H9 (cell line): Measurements from ENCODE around the gene ELF1. TPM values are rescaled to one million over a fixed set of nuclear protein-coding genes. Genes with fewer than 3 reads are reported as not detected.

ENCODE experiments used
- DNase-seq: peaks from one replicate; pipeline ENCODE4 v3.0.0-alpha.2; 2017
- H2AFZ ChIP-seq: one replicate; pipeline ENCODE4 v1.6.1; 2013; ENCODE audit warnings: mild to moderate bottlenecking, low read length, control low read depth, moderate library complexity
- H2AK5ac ChIP-seq: 2 replicates; pipeline ENCODE4 v1.6.1; 2013; ENCODE audit warnings: low read length, control low read depth, mixed read lengths; ENCODE audit not compliant: insufficient read length
- H2BK120ac ChIP-seq: one replicate; pipeline ENCODE4 v1.6.1; 2013; ENCODE audit warnings: low read depth, mild to moderate bottlenecking, low read length, control low read depth, inconsistent platforms; ENCODE audit not compliant: poor library complexity, severe bottlenecking
- H2BK12ac ChIP-seq: 2 replicates; pipeline ENCODE4 v1.6.1; 2013; ENCODE audit warnings: low read length, control low read depth, mixed read lengths, low read depth; ENCODE audit not compliant: insufficient read length
- H2BK15ac ChIP-seq: 2 replicates; pipeline ENCODE4 v1.6.1; 2013; ENCODE audit warnings: low read depth, low read length, control low read depth
- H2BK20ac ChIP-seq: one replicate; pipeline ENCODE4 v1.6.1; 2013; ENCODE audit warnings: low read depth, mild to moderate bottlenecking, low read length, control low read depth, inconsistent platforms; ENCODE audit not compliant: poor library complexity, severe bottlenecking
- H2BK5ac ChIP-seq: 2 replicates; pipeline ENCODE4 v1.6.1; 2013; ENCODE audit warnings: low read length, control low read depth, mixed read lengths; ENCODE audit not compliant: insufficient read length
- H3K14ac ChIP-seq: 2 replicates; pipeline ENCODE4 v1.6.1; 2013; ENCODE audit warnings: low read length, control low read depth; ENCODE audit not compliant: insufficient read depth
- H3K18ac ChIP-seq: 2 replicates; pipeline ENCODE4 v1.6.1; 2013; ENCODE audit warnings: low read depth, mild to moderate bottlenecking, mixed read lengths, low read length, control low read depth; ENCODE audit not compliant: insufficient read length
- H3K23ac ChIP-seq: 2 replicates; pipeline ENCODE4 v1.6.1; 2013; ENCODE audit warnings: low read length, control low read depth, mixed read lengths, low read depth; ENCODE audit not compliant: insufficient read length
- H3K23me2 ChIP-seq: 2 replicates; pipeline ENCODE4 v1.6.1; 2013; ENCODE audit warnings: low read depth, mild to moderate bottlenecking, mixed read lengths, low read length, control low read depth; ENCODE audit not compliant: insufficient read length, poor library complexity, severe bottlenecking
- H3K27ac ChIP-seq: 2 replicates; pipeline ENCODE4 v1.5.1; 2013; ENCODE audit warnings: low read length, control low read depth, mixed read lengths, low read depth; ENCODE audit not compliant: insufficient read length
- H3K27me3 ChIP-seq: 2 replicates; pipeline ENCODE4 v1.6.1; 2013; ENCODE audit warnings: low read length, control low read depth, inconsistent platforms; ENCODE audit not compliant: insufficient read depth
- H3K4ac ChIP-seq: 2 replicates; pipeline ENCODE4 v1.6.1; 2013; ENCODE audit warnings: low read depth, mild to moderate bottlenecking, control low read depth, inconsistent platforms, low read length, moderate library complexity
- H3K4me1 ChIP-seq: 2 replicates; pipeline ENCODE4 v1.6.1; 2013; ENCODE audit warnings: low read length, control low read depth, inconsistent platforms; ENCODE audit not compliant: insufficient read depth
- H3K4me2 ChIP-seq: 2 replicates; pipeline ENCODE4 v1.6.1; 2013; ENCODE audit warnings: low read length, control low read depth, mixed read lengths; ENCODE audit not compliant: insufficient read length, insufficient read depth
- H3K56ac ChIP-seq: 2 replicates; pipeline ENCODE4 v1.6.1; 2013; ENCODE audit warnings: low read depth, mild to moderate bottlenecking, mixed read lengths, low read length, control low read depth; ENCODE audit not compliant: insufficient read length
- H3K79me1 ChIP-seq: 2 replicates; pipeline ENCODE4 v1.6.1; 2013; ENCODE audit warnings: low read depth, mild to moderate bottlenecking, moderate library complexity, low read length, control low read depth, inconsistent platforms; ENCODE audit not compliant: insufficient read depth, poor library complexity, severe bottlenecking
- H3K79me2 ChIP-seq: 2 replicates; pipeline ENCODE4 v1.6.1; 2013; ENCODE audit warnings: low read length, control low read depth, inconsistent platforms; ENCODE audit not compliant: insufficient read depth
- H3K9ac ChIP-seq: 2 replicates; pipeline ENCODE4 v1.6.1; 2013; ENCODE audit warnings: low read length, control low read depth, mixed read lengths; ENCODE audit not compliant: insufficient read length; ENCODE audit errors: extremely low read depth
- H3K9me3 ChIP-seq: one replicate; pipeline ENCODE4 v1.6.1; 2013; ENCODE audit warnings: low read depth, low read length, inconsistent platforms; ENCODE audit not compliant: control insufficient read depth
- H3T11ph ChIP-seq: one replicate; pipeline ENCODE4 v1.6.1; 2013; ENCODE audit warnings: mild to moderate bottlenecking, low read length, control low read depth, inconsistent platforms
- H4K20me1 ChIP-seq: one replicate; pipeline ENCODE4 v1.6.1; 2013; ENCODE audit not compliant: control insufficient read depth, insufficient read length, insufficient read depth
- H4K5ac ChIP-seq: 2 replicates; pipeline ENCODE4 v1.6.1; 2013; ENCODE audit warnings: low read depth, mild to moderate bottlenecking, mixed read lengths, low read length, control low read depth; ENCODE audit not compliant: insufficient read length
- H4K8ac ChIP-seq: replicated peaks from 2 replicates; pipeline ENCODE4 v1.6.1; 2013; ENCODE audit warnings: low read length, control low read depth, mixed read lengths, low read depth; ENCODE audit not compliant: insufficient read length
- H4K91ac ChIP-seq: 2 replicates; pipeline ENCODE4 v1.6.1; 2013; ENCODE audit warnings: low read depth, mild to moderate bottlenecking, moderate library complexity, mixed read lengths, low read length, control low read depth; ENCODE audit not compliant: insufficient read length
- H3K27ac Mint-ChIP-seq, 3 experiments: 2 replicates in 2 of 3; 3 replicates in 1 of 3; pipeline ENCODE4 v1.8.0; 2020 to 2021; ENCODE audit warnings: mixed read lengths in 3 of 3, mild to moderate bottlenecking in 1 of 3, moderate library complexity in 1 of 3
- H3K27me3 Mint-ChIP-seq: 2 replicates; pipeline ENCODE4 v1.8.0; 2021; ENCODE audit warnings: low read depth, mild to moderate bottlenecking, moderate library complexity, mixed read lengths
- H3K36me3 Mint-ChIP-seq, 3 experiments: 2 replicates in 2 of 3; 3 replicates in 1 of 3; pipeline ENCODE4 v1.8.0; 2020 to 2021; ENCODE audit warnings: low read depth in 3 of 3, mixed read lengths in 3 of 3; ENCODE audit not compliant: insufficient read depth in 1 of 3
- H3K4me1 Mint-ChIP-seq, 2 experiments: 2 replicates each; pipeline ENCODE4 v1.8.0; 2020; ENCODE audit warnings: mixed read lengths in 2 of 2
- H3K4me3 Mint-ChIP-seq, 2 experiments: 2 replicates in 1 of 2; 3 replicates in 1 of 2; pipeline ENCODE4 v1.8.0; 2020 to 2021; ENCODE audit warnings: mild to moderate bottlenecking in 2 of 2, mixed read lengths in 2 of 2, moderate library complexity in 1 of 2
- H3K9me3 Mint-ChIP-seq, 2 experiments: 2 replicates in 1 of 2; 3 replicates in 1 of 2; pipeline ENCODE4 v1.8.0; 2020; ENCODE audit warnings: mild to moderate bottlenecking in 2 of 2, mixed read lengths in 2 of 2, moderate library complexity in 1 of 2
- WGBS: extraction: QIAGEN DNeasy Blood & Tissue Kit; methylation state at CpG from one replicate; pipeline ENCODE4 v1.1.7; 2013; ENCODE audit warnings: missing lambda C conversion rate, low lambda C conversion rate, mixed read lengths; ENCODE audit not compliant: insufficient read length; ENCODE audit errors: extremely low coverage; 5-methylcytosine and 5-hydroxymethylcytosine counted together
- total RNA-seq: library from RNA; stranded (reverse); gene quantifications from 2 replicates; pipeline ENCODE4 v1.2.1, GENCODE V29; 2021
- TF ChIP-seq, protein P1 (sequence below): fragments of 200-600 bp; sonication (generic); conservative IDR thresholded peaks from 3 replicates; pipeline ENCODE4 v1.8.0; 2021; ENCODE audit warnings: antibody characterized with exemption, mild to moderate bottlenecking

The ELF1 gene
- total RNA-seq, 1 experiment from 2014 or later: 15.5 TPM

DNA sequence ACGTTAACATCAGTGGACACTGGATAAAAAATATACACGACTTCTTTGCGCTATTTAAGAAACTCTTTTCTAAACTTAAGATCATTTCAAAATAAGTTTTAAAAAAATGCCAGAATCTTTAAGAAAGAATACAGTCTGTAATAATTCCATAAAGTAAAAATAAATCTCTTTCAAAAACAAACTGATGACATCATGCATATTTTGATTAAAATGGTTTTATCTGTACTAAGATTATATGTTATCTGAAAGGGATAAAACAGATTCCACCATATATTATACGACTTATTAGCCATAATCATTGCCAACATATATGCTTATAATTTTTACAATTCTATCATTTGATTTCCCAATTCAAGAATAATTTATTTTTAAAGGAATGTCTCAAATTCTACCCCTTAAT is 15.3 kb upstream of the ELF1 start:
- WGBS: no CpG with 5 or more reads among the region's 4 CpGs
- Histone ChIP-seq H2BK5ac (no peak overlapping the region), H3K4me2 (no peak overlapping the region)

More for the DNA sequence above, 15.3 kb upstream of the ELF1 start:
- TF ChIP-seq, protein P1, sequence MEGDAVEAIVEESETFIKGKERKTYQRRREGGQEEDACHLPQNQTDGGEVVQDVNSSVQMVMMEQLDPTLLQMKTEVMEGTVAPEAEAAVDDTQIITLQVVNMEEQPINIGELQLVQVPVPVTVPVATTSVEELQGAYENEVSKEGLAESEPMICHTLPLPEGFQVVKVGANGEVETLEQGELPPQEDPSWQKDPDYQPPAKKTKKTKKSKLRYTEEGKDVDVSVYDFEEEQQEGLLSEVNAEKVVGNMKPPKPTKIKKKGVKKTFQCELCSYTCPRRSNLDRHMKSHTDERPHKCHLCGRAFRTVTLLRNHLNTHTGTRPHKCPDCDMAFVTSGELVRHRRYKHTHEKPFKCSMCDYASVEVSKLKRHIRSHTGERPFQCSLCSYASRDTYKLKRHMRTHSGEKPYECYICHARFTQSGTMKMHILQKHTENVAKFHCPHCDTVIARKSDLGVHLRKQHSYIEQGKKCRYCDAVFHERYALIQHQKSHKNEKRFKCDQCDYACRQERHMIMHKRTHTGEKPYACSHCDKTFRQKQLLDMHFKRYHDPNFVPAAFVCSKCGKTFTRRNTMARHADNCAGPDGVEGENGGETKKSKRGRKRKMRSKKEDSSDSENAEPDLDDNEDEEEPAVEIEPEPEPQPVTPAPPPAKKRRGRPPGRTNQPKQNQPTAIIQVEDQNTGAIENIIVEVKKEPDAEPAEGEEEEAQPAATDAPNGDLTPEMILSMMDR: no peak
- no peak overlapping the region for H4K5ac ChIP-seq
- Mint-ChIP-seq H3K27me3 (no peaks in the 10 kb centered on the region), H3K9me3 (no peaks in the 10 kb centered on the region), H3K4me3 (no peak overlapping the region), H3K4me1 (peaks cover 8% of the 10 kb centered on the region in 2 experiments), H3K36me3 (peaks cover 0 to 3% (median 0%) of the 10 kb centered on the region in 3 experiments; a peak in 1 of 7 replicates), H3K27ac (no peak overlapping the region)
- no peaks in the 10 kb centered on the region for H4K20me1 ChIP-seq
- no peak overlapping the region for H2BK20ac ChIP-seq
- no peak overlapping the region for H3K18ac ChIP-seq
- no peak overlapping the region for H2AFZ ChIP-seq
- no peaks in the 10 kb centered on the region for H3K79me1 ChIP-seq
- no peak overlapping the region for H3K56ac ChIP-seq
- no peak overlapping the region for H3K9ac ChIP-seq
- no peak overlapping the region for H3K14ac ChIP-seq
- H3K4me1 ChIP-seq: no peaks in the 10 kb centered on the region; the same call in 1 of the 2 replicates
- H3K23ac ChIP-seq: no peak overlapping the region
- no peaks in the 10 kb centered on the region for H3K9me3 ChIP-seq
- H4K91ac ChIP-seq: no peak overlapping the region
- no peak overlapping the region for H2BK120ac ChIP-seq
- H2AK5ac ChIP-seq: no peak overlapping the region
- no peak overlapping the region for H3K27ac ChIP-seq
- H4K8ac ChIP-seq: no peak overlapping the region
- no peaks in the 10 kb centered on the region for H3K23me2 ChIP-seq
- DNase-seq: no peak
- H3K79me2 ChIP-seq: no peaks in the 10 kb centered on the region
- no peak overlapping the region for H3K4ac ChIP-seq
- no peaks in the 10 kb centered on the region for H3K27me3 ChIP-seq
- no peak overlapping the region for H3T11ph ChIP-seq
- no peak overlapping the region for H2BK12ac ChIP-seq
- H2BK15ac ChIP-seq: no peak overlapping the region
